Nucleus accumbens (tissue), 56 donors: ENCODE measurements around the gene CNTNAP5.
A peak's percentile ranks its signal among the peaks of the same experiment; 100 is the strongest.

Source experiments
- DNase-seq, 56 donors: peaks; one replicate each; lab custom pipeline; 2025; lab: John Stamatoyannopoulos, UW

The CNTNAP5 gene

DNA sequence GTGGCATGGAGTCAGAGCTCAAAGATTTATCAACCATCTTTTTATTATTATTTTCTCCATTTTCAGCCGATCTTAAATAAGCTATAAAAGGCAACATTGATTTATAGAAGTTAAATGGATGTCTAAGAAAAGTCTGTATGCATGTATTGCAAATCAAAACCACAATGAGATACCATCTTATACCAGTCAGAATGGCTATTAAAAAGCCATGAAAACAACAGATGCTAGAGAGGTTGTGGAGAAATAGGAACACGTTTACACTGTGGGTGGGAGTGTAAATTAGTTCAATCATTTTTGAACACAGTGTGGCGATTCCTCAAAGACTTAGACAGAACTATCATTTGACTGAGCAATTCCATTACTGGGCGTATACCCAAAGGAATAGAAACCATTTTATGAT is 731.0 kb downstream of the CNTNAP5 start:
- no peak for DNase-seq

DNA sequence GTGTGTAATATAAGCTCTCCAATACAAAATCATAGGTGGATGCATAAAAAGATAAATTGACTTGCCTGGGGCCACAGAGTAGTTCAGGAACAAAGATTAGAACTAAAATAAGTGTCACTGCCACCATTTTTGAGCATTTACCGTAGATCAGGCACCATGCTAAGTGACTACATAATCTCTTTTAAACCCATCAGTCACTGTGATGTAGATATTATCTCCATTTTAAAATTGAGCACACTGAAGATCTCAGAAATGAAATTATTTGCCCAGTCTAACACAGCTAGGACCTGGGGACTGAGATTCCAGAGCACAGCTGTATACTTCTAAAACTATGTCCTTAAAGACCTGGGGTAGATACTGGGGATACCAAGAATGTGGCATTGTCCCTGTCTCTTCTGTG is 737.3 kb downstream of the CNTNAP5 start:
- DNase-seq, result no peak

- peak in 12 of 56 donors; percentile 1 to 40 (median 17) for DNase-seq
These were observed 738.5 kb downstream of the CNTNAP5 start for GRCh38 chr2:124763611-124764010.

GRCh38 chr2:124774781-124775180 is 749.7 kb downstream of the CNTNAP5 start:
- no peak for DNase-seq

DNA sequence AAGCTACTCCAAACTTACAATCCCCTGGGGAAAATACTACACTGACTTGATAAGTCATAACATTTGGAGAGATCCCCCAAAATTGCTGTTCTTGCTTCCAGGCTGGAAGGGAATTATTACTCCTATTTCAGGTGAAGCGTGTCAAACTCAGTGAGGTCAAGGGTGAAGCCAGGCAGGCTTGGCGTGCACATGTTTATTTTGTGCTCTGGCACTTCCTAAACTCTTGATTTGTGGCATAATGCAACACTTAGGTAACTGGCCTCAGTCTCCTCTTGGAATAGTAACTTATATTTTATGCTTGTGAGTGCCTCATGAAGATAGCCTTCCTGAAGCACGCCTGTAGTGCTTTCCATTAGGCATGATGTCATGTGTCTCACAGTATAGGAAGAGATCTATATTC is 751.2 kb downstream of the CNTNAP5 start:
- no peak for DNase-seq

GRCh38 chr2:124778076-124778475 is 753.0 kb downstream of the CNTNAP5 start:
- DNase-seq, result no peak

DNA sequence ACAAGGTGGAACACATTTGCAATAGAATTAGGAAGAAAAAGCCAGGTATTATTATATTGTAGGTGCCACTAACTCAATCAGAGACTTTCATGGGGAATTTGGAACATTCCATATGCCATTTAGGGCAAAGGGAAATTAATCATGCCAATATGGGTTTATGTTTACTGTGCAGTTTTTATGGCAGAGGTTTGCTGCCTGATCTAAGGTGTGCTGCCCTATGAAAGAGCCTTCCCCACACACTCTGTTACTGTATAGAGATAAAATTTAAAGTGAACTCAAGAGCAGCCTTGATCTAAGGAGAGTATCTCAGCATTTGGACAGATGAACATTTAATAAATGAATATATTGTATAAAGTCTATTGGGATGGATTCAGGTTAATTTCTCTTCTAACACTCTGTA is 771.6 kb downstream of the CNTNAP5 start:
- DNase-seq, result no peak

DNA sequence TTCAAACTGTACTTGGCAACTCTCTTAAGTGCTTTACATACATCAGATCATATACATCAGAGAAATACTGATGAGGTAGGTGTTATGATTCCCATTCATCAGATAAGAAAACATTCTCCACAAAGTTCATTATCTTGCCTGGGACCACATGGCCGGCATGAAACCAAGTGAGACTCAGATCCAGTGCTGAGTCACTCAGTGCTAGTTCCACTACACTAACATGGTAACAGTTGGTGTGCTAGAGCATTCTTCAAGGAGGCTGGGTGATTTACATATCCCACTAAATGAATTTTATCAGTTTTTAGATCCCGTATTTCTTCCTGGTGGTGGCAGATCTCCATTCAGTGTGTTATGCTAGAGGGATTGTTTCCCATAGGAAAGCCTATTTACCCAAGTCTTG is 772.0 kb downstream of the CNTNAP5 start:
- DNase-seq, result no peak

- no peak for DNase-seq
These were observed 773.5 kb downstream of the CNTNAP5 start for GRCh38 chr2:124798551-124798950.

DNA sequence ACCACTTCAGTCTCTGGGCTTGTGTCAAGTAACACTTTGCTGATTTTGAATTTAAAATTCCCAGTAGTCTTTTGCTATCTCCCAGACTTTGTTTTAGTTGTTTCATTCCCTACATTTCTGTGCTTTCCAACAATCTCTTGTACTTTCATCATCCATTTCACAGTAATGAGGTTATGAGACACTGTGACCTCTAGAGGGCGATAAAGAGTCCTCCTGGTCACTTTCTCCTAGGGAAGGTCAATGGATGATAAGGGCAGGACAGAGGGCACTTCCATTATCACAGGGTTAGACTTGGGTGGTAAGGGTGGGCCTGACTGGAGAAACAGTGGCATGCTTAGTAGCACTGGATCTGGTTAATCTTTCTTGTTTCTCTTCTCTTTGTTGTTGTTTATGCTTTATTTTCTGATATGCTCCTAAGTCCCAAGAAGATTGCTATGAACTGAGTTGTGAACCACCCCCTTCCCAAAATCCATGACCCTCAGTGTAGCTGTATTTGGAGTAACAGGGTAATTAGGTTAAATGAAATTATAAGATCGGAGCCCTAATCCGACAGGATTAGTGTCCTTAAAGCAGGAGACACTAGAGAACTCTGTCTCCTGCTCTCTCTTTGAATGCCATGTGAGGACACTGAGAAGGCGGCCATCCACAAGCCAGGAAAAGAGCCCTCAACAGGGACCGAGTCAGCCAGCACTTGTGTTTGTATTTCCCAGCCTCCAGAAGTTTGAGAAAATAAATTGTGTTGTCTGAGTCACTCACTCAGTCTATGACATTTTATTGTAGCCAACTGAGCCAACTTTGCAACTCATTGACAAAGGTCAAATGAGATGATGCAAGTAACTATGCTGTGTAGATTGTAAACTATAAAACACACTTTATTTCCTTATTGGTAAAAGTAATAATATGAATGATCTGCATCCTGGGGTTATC is 779.2 kb downstream of the CNTNAP5 start:
- peak in 1 of 56 donors; percentile 5 for DNase-seq

DNA sequence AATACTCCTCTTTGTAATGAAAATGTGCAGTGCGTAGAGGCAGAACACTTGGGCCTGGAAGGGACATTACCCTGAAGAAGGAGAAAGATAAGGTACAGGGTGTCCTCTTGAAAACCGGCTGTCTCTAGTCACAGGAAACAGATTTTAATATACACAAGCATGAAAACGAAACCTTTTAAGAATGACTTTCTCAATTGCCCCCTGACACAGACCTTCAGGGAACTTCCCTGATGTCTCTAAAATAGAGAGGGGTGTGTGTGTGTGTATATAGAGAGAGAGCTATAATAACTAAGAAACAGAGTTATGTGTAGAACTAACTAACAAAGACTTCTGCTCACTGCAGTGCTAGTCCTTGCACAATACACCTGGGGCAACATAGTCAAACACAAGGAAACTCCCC is 780.0 kb downstream of the CNTNAP5 start:
- DNase-seq, result no peak

DNA sequence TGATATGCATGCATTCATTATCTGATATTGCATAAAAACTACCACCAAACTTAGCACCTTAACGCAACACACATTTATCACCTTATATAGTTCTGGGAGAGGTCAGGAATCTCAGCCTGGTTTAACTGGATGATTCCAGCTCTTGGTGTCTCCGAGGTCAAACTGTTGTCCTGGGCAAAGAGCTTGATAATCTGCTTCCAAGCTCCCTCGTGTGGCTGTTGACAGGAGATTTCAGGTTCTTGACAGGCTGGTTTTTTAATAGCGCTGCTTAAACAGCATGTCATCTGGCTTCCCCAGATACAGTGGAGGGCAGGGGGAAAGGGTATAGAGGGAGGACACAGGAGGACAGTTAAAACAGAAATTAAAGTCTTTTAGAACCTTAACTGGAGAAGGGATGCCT is 785.0 kb downstream of the CNTNAP5 start:
- DNase-seq, result peak in 9 of 56 donors; percentile 1 to 39 (median 8)

GRCh38 chr2:124814968-124815745 is 790.1 kb downstream of the CNTNAP5 start:
- DNase-seq, result no peak

- no peak for DNase-seq
These were observed 790.9 kb downstream of the CNTNAP5 start for GRCh38 chr2:124816007-124816406.

- DNase-seq, result no peak
These were observed 797.4 kb downstream of the CNTNAP5 start for GRCh38 chr2:124822516-124822915.

DNA sequence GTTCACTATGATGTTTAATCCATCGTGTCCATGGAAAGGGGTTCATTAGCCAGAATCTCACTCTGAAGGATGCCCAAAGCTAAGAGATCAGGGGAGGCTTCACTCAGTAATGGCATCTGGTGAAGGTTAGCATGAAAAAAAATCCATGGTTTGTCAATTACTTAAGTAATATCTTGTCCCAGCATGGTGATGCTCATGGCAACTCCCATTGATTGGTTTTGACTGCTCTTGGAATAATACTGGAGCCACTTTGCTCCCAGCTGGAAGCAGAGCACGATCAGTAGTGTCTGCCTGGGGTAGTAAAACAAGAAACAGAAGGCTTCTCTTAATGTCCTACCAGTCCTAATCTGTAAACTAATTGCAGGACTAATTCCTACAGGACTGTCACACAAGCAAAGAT is 799.4 kb downstream of the CNTNAP5 start:
- no peak for DNase-seq

DNA sequence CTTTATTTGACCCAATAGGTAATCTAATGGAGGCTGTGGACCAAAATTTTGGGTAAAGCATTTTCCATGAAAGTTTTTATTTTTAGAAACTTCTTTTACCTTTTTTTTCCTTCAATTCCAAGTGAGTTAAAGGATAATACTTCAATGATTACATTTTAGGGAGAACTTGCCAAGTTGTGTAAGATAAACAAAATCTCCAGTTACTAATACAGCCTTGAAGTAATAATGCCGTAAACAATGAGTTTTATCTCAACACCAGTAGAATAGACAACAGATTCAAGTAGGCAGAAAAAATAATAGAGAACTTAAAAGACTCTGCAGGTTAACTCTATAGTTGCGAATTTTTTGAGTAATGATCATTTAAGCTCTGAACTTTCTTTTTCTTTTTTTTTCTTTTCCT is 807.4 kb downstream of the CNTNAP5 start:
- no peak for DNase-seq

DNA sequence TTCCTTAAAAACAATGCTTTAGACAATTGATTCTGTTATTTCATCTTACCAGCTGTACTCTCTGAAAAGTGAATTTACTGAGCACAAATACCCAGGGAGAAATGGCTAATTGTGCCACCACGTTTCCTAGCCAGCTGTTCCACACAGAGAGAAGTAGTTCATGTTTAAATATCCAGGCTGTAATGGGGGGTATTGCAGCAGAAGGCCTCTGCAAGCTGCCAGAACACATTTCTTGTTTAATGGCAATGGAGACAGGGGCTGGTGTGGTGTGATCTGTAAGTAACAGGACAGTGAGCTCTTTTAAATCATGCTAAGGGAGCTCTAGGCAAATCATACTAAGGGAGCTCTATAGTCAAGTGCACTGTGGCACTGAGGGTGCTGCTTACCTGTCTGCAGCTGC is 809.2 kb downstream of the CNTNAP5 start:
- no peak for DNase-seq

DNA sequence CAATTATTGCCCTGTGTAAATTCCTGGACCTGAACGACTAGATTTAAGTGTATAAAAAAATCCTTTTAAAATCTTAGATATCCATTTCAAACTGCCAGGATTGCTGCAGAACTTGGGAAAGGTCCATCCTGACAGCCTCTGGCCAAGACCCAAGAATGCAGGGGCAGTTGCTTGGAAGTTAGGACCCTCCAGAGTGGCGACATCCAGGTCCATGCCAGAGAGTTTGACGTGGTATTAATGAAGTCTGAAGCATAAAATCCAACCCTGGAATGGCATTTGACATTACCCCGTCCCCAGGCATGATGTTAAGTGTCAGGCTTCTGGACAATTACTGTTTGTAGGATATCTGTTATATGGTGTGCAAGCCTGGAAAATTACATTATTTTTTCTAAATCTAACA is 810.2 kb downstream of the CNTNAP5 start:
- DNase-seq, result no peak

- DNase-seq, result no peak
These were observed 811.3 kb downstream of the CNTNAP5 start for GRCh38 chr2:124836416-124836815.

- no peak for DNase-seq
These were observed 812.4 kb downstream of the CNTNAP5 start for GRCh38 chr2:124837496-124837895.

GRCh38 chr2:124838406-124838805 is 813.3 kb downstream of the CNTNAP5 start:
- no peak for DNase-seq
